ENCODE data around the gene KANK2. TPM values are rescaled to one million over a fixed set of nuclear protein-coding genes. Genes with fewer than 3 reads are reported as not detected.
"Not testable (repeated sequence)": the region's sequence is repeated elsewhere in the genome, so short reads cannot be mapped to it uniquely, and the experiment has no call there.

Gene KANK2
- total RNA-seq, 2 donors from 2014 or later = 3.5 to 3.6 TPM

GRCh38 chr19:11164879-11165406 lies 32.4 kb downstream of the KANK2 start:
- Mint-ChIP-seq H3K27me3 (no peaks in the 10 kb centered on the region), H3K27ac (no peak overlapping the region), H3K4me1 (no peaks in the 10 kb centered on the region), H3K9me3 (no peaks in the 10 kb centered on the region), H3K36me3 (ENCODE audit: low read depth) (no peaks in the 10 kb centered on the region), H3K4me3 (no peak overlapping the region)
- no peak for ATAC-seq (replicated peaks)

GRCh38 chr19:11164296-11164695 lies 33.0 kb downstream of the KANK2 start:
- H3K27me3 Mint-ChIP-seq = no peaks in the 10 kb centered on the region
- no peaks in the 10 kb centered on the region for H3K36me3 Mint-ChIP-seq (ENCODE audit: low read depth)
- no peak overlapping the region for H3K4me3 Mint-ChIP-seq
- no peak for ATAC-seq (replicated peaks)
- H3K27ac Mint-ChIP-seq = no peak overlapping the region
- no peaks in the 10 kb centered on the region for H3K4me1 Mint-ChIP-seq
- H3K9me3 Mint-ChIP-seq = no peaks in the 10 kb centered on the region

- not testable (repeated sequence) for H3K4me1 Mint-ChIP-seq; H3K36me3 Mint-ChIP-seq (ENCODE audit: low read depth); ATAC-seq (replicated peaks); H3K9me3 Mint-ChIP-seq; H3K27ac Mint-ChIP-seq; H3K4me3 Mint-ChIP-seq; H3K27me3 Mint-ChIP-seq
These were observed 36.9 kb downstream of the KANK2 start for GRCh38 chr19:11160440-11160768.

- Mint-ChIP-seq H3K27ac (no peak overlapping the region), H3K27me3 (no peaks in the 10 kb centered on the region), H3K4me3 (no peak overlapping the region), H3K9me3 (no peaks in the 10 kb centered on the region), H3K36me3 (ENCODE audit: low read depth) (peaks cover under 1% of the 10 kb centered on the region), H3K4me1 (no peaks in the 10 kb centered on the region)
- ATAC-seq (replicated peaks) = no peak
These were observed 37.5 kb downstream of the KANK2 start for GRCh38 chr19:11159598-11160439.

- ATAC-seq (replicated peaks) = peak; percentile 99
- no peaks in the 10 kb centered on the region for H3K27me3 Mint-ChIP-seq
- H3K4me3 Mint-ChIP-seq = peak within 1 kb of the TSS; percentile 85
- H3K9me3 Mint-ChIP-seq = no peaks in the 10 kb centered on the region
- peak within 1 kb of the TSS; percentile 88 for H3K27ac Mint-ChIP-seq
- H3K36me3 Mint-ChIP-seq (ENCODE audit: low read depth) = peaks cover 6% of the 10 kb centered on the region
- peaks cover 7% of the 10 kb centered on the region for H3K4me1 Mint-ChIP-seq
These were observed 41.8 kb downstream of the KANK2 start, which contains the start of gene SPC24 for GRCh38 chr19:11155373-11156120. SPC24 (minus strand) TSS chr19:11155782; CDS start chr19:11155776, 6 bp downstream.

- ATAC-seq (replicated peaks) = no peak
- H3K27me3 Mint-ChIP-seq = no peaks in the 10 kb centered on the region
These were observed 42.7 kb downstream of the KANK2 start for GRCh38 chr19:11154683-11155047.

GRCh38 chr19:11152318-11153062 lies 44.9 kb downstream of the KANK2 start:
- no peak for ATAC-seq (replicated peaks)
- H3K36me3 Mint-ChIP-seq (ENCODE audit: low read depth) = peaks cover 23% of the 10 kb centered on the region

More at GRCh38 chr19:11154683-11155047, 42.7 kb downstream of the KANK2 start:
- Mint-ChIP-seq H3K4me3 (peak overlapping the region; percentile 85), H3K9me3 (no peaks in the 10 kb centered on the region), H3K27ac (peak overlapping the region; percentile 76), H3K36me3 (ENCODE audit: low read depth) (peaks cover 6% of the 10 kb centered on the region), H3K4me1 (peaks cover 7% of the 10 kb centered on the region)

GRCh38 chr19:11151181-11151580 lies 46.2 kb downstream of the KANK2 start:
- Mint-ChIP-seq H3K27ac (no peak overlapping the region), H3K36me3 (ENCODE audit: low read depth) (peaks cover 36% of the 10 kb centered on the region), H3K27me3 (no peaks in the 10 kb centered on the region), H3K4me1 (peaks cover 7% of the 10 kb centered on the region), H3K9me3 (no peaks in the 10 kb centered on the region), H3K4me3 (no peak overlapping the region)
- ATAC-seq (replicated peaks) = no peak

More at GRCh38 chr19:11152318-11153062, 44.9 kb downstream of the KANK2 start:
- H3K27ac Mint-ChIP-seq = no peak overlapping the region
- H3K4me1 Mint-ChIP-seq = peaks cover 7% of the 10 kb centered on the region
- no peak overlapping the region for H3K4me3 Mint-ChIP-seq
- no peaks in the 10 kb centered on the region for H3K9me3 Mint-ChIP-seq
- no peaks in the 10 kb centered on the region for H3K27me3 Mint-ChIP-seq

- Mint-ChIP-seq H3K27ac (no peak overlapping the region), H3K36me3 (ENCODE audit: low read depth) (peaks cover 42% of the 10 kb centered on the region), H3K4me3 (no peak overlapping the region), H3K27me3 (no peaks in the 10 kb centered on the region), H3K4me1 (no peaks in the 10 kb centered on the region), H3K9me3 (no peaks in the 10 kb centered on the region)
- ATAC-seq (replicated peaks) = no peak
These were observed 49.3 kb downstream of the KANK2 start for GRCh38 chr19:11148001-11148400.

- Mint-ChIP-seq H3K4me3 (no peak overlapping the region), H3K27ac (no peak overlapping the region), H3K27me3 (no peaks in the 10 kb centered on the region), H3K36me3 (ENCODE audit: low read depth) (peaks cover 42% of the 10 kb centered on the region), H3K4me1 (no peaks in the 10 kb centered on the region), H3K9me3 (no peaks in the 10 kb centered on the region)
- ATAC-seq (replicated peaks) = no peak
These were observed 51.8 kb downstream of the KANK2 start for GRCh38 chr19:11145536-11145924.

GRCh38 chr19:11142528-11143171 lies 54.7 kb downstream of the KANK2 start:
- Mint-ChIP-seq H3K27me3 (no peaks in the 10 kb centered on the region), H3K9me3 (no peaks in the 10 kb centered on the region), H3K4me3 (no peak overlapping the region), H3K4me1 (peaks cover 3% of the 10 kb centered on the region), H3K27ac (no peak overlapping the region), H3K36me3 (ENCODE audit: low read depth) (peaks cover 26% of the 10 kb centered on the region)
- no peak for ATAC-seq (replicated peaks)

GRCh38 chr19:11141937-11142527 lies 55.3 kb downstream of the KANK2 start:
- H3K36me3 Mint-ChIP-seq (ENCODE audit: low read depth) = peaks cover 21% of the 10 kb centered on the region
- no peaks in the 10 kb centered on the region for H3K9me3 Mint-ChIP-seq
- no peak for ATAC-seq (replicated peaks)
- H3K27me3 Mint-ChIP-seq = no peaks in the 10 kb centered on the region
- no peak overlapping the region for H3K27ac Mint-ChIP-seq
- peaks cover 4% of the 10 kb centered on the region for H3K4me1 Mint-ChIP-seq
- no peak overlapping the region for H3K4me3 Mint-ChIP-seq

- no peak overlapping the region for H3K27ac Mint-ChIP-seq
- no peaks in the 10 kb centered on the region for H3K9me3 Mint-ChIP-seq
- peaks cover 4% of the 10 kb centered on the region for H3K4me1 Mint-ChIP-seq
- ATAC-seq (replicated peaks) = no peak
- H3K36me3 Mint-ChIP-seq (ENCODE audit: low read depth) = peaks cover 9% of the 10 kb centered on the region
- H3K4me3 Mint-ChIP-seq = no peak overlapping the region
- H3K27me3 Mint-ChIP-seq = no peaks in the 10 kb centered on the region
These were observed 56.4 kb downstream of the KANK2 start for GRCh38 chr19:11140896-11141295.
